Panc1 (cell line): ENCODE data around the gene RFX7.

Experiments
- POLR2AphosphoS5 ChIP-seq: IDR thresholded peaks from 2 replicates; pipeline ENCODE4 v1.6.1; 2012; ENCODE audit warnings: mild to moderate bottlenecking, low read depth, low read length, moderate library complexity
- SIN3A ChIP-seq: IDR thresholded peaks from 2 replicates; pipeline ENCODE4 v1.6.1; 2012; ENCODE audit warnings: low read depth, mild to moderate bottlenecking, low read length, moderate library complexity, borderline replicate concordance; ENCODE audit not compliant: insufficient read depth
- TF ChIP-seq, protein P1 (sequence below): fragments of 450-650 bp; IDR thresholded peaks from 2 replicates; pipeline ENCODE4 v1.5.1; 2017; ENCODE audit warnings: mild to moderate bottlenecking

- TF ChIP-seq POLR2AphosphoS5 (no peak), SIN3A (no peak)
- TF ChIP-seq, protein P1, sequence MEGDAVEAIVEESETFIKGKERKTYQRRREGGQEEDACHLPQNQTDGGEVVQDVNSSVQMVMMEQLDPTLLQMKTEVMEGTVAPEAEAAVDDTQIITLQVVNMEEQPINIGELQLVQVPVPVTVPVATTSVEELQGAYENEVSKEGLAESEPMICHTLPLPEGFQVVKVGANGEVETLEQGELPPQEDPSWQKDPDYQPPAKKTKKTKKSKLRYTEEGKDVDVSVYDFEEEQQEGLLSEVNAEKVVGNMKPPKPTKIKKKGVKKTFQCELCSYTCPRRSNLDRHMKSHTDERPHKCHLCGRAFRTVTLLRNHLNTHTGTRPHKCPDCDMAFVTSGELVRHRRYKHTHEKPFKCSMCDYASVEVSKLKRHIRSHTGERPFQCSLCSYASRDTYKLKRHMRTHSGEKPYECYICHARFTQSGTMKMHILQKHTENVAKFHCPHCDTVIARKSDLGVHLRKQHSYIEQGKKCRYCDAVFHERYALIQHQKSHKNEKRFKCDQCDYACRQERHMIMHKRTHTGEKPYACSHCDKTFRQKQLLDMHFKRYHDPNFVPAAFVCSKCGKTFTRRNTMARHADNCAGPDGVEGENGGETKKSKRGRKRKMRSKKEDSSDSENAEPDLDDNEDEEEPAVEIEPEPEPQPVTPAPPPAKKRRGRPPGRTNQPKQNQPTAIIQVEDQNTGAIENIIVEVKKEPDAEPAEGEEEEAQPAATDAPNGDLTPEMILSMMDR = no peak
Measured at GRCh38 chr15:56076640-56077039, 167.0 kb downstream of the RFX7 start.
